Fibroblast of skin of left quadriceps (primary cell): ENCODE measurements around the gene ADAMTS18.
A peak's percentile ranks its signal among the peaks of the same experiment; 100 is the strongest.

Experiments
- DNase-seq, 2 experiments: peaks; one replicate each; pipeline ENCODE4 v3.0.0-alpha.2; 2013; ENCODE audit warnings: low read depth in 2 of 2

Gene ADAMTS18

GRCh38 chr16:77437859-77438258 is 3.0 kb upstream of the ADAMTS18 start:
- peak in 1 of 2 experiments; percentile 1 for DNase-seq

- DNase-seq, result no peak
Measured at GRCh38 chr16:77435272-77435820, 512 bp upstream of the ADAMTS18 start.

- no peak for DNase-seq
Measured at GRCh38 chr16:77434022-77434529, 758 bp downstream of the ADAMTS18 start.

DNA sequence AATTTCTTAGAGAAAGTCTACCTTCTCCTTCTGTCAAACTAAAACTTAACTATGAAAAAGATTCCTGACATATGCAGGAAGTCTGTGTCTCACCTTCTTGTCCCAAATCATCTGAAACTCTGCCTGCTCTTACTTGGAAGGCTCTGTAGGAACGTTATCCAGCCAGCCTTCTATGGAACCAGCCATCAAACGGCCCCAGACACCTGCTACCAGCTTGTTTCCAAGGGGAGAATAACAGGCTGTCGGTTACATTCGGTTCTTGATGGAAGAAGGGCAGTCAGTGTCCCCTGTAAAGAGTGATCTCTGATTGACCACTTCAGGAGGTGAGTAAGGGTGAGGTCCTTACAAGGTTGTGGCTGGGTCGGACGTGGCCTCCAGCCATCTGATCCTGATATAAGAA is 1.7 kb downstream of the ADAMTS18 start:
- DNase-seq, result no peak

- DNase-seq, result no peak
Measured at GRCh38 chr16:77432264-77432663, 2.6 kb downstream of the ADAMTS18 start.

DNA sequence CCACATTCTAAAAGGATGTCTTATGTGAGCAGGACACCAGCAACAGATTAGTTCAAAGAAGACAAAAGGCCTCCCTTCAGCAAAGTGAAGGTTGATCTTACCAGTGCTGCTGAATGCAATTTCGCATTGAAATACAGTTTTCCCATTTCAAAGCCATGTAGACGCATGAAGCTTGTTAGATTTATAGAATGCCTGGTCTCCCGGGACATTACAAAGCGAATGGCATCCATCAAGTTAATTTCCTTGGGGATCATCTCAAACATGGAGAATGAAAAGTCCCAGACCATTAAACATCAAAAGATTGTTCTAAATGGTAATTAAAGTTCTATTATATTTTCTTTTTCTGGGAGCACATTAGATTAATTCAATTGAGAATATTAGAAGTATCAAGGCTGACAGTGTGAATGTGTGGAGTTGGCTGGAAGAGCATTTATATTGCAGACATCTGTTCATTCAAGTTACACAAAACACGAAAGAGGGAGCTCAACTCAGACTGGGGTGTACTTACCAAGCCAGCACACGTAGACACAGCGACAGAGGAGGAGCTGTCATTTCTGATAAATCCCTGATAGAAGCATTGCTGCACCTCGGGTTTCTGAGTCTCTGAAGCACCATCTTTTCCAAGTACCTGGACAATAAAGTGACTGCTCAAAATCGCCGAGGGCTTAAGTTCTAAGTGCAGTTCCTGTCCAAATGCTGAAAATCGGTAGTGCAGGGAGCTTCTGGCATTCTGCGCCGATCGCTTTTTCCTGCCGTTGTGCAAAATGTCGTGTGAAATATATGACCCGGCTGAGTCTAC is 3.8 kb downstream of the ADAMTS18 start:
- DNase-seq, result no peak

DNA sequence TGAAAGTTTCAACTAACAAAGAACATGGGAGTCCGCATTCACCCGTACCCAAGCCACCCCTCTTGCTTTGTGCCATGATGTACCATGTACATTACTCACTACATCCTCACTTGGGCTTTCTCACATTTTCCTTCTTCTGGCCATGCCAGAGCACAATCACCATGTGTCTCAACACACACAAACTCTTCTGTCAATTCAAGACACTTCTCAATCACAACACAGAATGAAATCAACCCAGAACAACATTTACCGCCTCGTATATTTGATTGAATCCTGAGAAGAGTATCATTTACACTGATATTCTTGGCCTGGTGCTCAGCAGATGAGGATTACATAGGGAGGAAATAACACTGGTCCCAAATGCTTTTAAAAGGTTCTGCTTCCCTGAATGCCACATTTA is 4.5 kb downstream of the ADAMTS18 start:
- no peak for DNase-seq

- no peak for DNase-seq
Measured at GRCh38 chr16:77424871-77425604, 9.8 kb downstream of the ADAMTS18 start.

DNA sequence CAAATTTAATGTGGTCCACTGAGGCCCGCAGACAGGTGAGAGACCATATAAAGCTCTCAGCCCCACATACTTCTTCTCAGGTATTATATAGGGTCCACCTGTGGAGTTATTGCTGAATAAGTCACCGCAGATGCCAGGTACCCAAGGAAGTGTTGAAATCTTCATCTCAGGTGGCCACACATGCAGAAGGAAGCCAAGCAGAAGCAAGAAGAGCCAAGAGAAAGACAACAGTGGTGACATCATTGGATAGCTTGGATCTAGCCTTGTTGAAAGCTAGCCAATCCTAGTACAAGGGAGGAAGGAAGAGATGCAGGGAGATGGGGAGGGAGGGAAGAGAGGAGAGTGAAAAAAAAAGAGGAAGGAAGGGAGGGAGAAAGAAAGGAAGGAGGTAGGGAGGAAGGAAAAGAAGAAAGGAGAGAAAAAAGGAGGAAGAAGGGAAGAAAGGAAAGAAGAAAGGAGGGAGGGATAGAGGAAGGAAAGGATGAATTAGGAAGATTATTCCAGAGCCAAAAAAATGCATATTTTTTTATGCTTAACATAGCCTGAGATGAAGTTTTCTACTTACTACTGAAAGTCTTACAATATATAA is 12.5 kb downstream of the ADAMTS18 start:
- no peak for DNase-seq

DNA sequence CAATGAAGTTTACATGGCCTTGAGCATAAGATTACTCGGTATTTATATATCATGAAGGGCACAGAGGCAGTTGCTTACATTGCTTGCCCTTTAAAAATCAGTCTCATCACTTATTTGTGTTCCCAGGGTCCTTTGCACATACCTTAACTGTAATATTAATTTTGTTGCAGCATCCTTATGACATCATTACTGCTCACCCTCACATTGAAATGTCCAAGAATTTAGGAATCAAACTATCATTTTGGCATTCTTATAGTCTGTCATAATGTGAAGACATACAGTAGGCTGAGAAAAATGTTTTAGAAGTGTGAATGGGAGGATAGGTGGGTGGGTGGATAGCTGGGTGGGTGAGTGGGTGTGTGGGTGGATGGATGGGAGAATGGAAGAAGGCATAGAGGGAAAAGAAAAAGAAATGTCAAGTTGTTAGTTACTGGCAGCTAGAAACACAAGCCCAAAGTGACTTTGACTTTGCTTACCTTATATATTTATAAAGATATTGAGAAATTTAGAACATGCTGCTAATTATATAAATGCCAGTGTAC is 17.8 kb downstream of the ADAMTS18 start:
- no peak for DNase-seq

- DNase-seq, result no peak
Measured at GRCh38 chr16:77414752-77415231, 20.0 kb downstream of the ADAMTS18 start.

- DNase-seq, result no peak
Measured at GRCh38 chr16:77410449-77410848, 24.4 kb downstream of the ADAMTS18 start.

DNA sequence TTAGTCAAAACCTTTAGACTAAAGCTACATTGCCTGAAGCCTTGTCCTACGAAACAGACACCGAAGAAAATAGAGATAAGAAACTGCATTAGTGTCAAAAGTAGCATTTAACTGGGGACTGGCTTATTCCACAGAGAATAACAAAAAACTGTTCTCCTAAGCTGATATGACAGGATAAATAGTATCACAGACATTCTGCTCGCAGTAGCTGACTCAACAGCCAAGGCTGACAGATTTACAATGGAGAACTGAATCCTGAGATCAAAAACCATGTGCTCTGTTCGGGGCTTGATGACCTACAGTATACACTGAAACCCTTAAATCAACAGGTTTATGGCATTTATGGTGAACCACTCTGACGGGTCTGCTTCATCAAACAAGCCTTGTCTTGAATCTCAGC is 25.5 kb downstream of the ADAMTS18 start:
- DNase-seq, result peak in 1 of 2 experiments; percentile 10

- DNase-seq, result no peak
Measured at GRCh38 chr16:77408607-77409006, 26.2 kb downstream of the ADAMTS18 start.

DNA sequence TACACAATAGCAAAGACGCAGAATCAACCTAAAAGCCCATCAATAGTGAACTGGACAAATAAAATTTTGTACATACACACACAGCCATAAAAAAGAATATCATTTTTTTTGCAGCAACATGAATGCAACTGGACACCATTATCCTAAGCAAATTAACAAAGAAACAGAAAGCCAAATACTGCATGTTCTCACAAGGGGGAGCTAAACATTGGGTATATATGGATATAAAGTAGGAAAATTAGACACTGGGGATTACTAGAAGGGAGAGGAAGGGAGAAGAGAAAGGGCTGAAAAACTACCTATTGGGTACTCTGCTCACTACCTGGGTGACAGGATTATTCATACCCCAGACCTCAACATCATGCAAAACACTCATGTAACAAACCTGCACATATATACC is 28.2 kb downstream of the ADAMTS18 start:
- DNase-seq, result no peak

DNA sequence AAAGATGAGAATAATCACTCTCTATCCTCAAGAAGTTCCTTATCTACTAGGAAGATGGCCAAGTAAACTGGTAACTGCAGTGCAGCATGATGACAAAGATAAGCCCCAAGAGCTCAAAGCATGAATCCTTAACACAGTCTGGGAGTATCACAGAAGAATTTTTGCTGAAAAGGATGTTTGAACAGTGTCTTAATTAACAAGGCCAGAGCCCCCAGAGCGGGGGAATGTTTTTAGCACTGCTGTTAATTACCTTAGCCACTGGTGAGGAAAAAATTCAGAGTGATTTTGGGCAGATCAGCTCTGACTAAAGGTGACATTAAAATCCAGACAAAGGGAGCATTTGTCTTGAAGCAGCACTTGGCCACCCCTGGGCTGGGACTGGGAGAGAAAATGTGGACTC is 30.1 kb downstream of the ADAMTS18 start:
- DNase-seq, result no peak

DNA sequence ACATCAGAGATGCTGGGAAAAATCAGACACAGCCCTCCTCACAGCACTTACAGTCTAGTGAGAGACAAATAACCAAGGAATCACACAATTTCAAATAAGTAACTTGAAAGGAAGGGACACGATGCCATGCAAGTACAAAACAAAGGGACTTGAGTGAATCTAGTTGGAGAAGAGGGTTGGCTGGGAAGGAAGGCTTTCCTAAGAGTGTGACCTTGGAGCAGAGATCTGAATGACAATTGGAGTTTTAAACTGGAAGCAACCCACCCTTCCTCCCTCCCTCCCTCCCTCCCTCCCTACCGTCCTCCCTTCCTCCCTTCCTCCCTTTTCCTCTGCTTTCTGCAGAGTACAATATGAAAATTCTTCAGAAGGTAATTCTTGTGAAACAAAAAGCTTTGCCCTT is 31.1 kb downstream of the ADAMTS18 start:
- no peak for DNase-seq

DNA sequence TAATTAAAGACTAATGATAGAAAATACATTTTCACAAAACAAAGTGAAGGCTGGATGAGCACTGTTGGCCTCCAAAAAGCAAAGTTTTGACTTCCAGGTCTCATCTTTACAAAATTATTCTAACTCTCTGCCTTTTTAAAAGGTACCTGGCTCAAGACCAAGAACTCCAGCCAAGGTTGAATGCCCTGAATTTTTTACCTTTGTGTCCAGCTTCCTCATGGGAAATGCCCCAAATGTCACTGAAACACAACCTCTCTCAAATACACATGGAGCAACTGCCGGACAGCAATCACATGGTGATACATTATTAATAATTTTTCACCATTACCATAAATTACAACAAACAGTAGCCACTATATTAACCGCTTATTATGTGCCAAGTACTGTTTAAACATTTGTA is 32.2 kb downstream of the ADAMTS18 start:
- DNase-seq, result no peak

- no peak for DNase-seq
Measured at GRCh38 chr16:77402118-77402517, 32.7 kb downstream of the ADAMTS18 start.

GRCh38 chr16:77399546-77399945 is 35.3 kb downstream of the ADAMTS18 start:
- DNase-seq, result no peak

DNA sequence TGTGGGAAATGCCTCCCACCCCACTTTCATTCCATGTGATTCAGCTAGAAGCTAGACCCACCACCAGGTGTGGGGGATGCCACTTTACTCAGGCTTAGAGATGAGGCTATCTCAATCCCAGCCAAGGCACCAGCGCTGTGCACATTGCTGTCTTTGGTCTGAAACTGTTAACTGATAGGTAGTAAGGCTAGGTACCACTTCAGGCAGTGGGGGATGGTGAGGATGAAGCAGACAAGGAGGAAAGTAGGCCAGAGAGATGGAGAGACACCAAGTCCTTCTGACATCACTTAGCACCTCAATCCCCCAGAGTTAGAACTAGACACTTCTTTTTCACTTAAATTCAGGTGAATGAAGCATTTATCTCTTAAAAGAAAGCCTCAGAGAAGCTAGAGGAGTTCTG is 35.8 kb downstream of the ADAMTS18 start:
- no peak for DNase-seq

GRCh38 chr16:77398495-77398894 is 36.3 kb downstream of the ADAMTS18 start:
- DNase-seq, result no peak
